HG03175 (cell line): ENCODE data around the gene AGBL4.
A peak's percentile ranks its signal among the peaks of the same experiment; 100 is the strongest.

Source experiments
- ATAC-seq: cut with Tn5 transposase; IDR thresholded peaks from one replicate; pipeline ENCODE4 v1.9.1; 2021; ENCODE audit warnings: mild to moderate bottlenecking, moderate library complexity; ENCODE audit not compliant: unreplicated experiment

AGBL4 gene

DNA sequence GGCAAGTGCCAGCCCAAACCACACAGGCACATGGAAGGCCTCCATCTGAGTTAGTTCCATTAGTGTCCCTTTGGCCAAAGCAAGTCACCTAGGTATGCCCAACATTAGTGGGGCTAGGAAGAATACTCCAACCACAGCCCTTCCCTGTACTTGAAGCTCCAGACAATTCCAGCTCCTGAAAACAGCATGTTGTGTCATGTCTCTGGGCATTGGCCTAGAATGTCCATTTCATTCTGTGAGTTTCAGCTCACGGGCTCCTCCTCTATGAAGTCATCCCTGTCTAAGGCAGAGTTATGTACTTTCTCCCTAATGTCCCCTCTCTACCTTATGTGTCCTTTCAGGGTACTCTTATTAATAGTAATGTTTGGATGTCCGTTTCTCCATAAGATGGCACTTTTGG is 1455.3 kb downstream of the AGBL4 start:
- ATAC-seq, result no peak

- ATAC-seq, result no peak
These were observed 1457.3 kb downstream of the AGBL4 start for GRCh38 chr1:48566492-48566891.

- no peak for ATAC-seq
These were observed 1460.7 kb downstream of the AGBL4 start for GRCh38 chr1:48563021-48563420.

DNA sequence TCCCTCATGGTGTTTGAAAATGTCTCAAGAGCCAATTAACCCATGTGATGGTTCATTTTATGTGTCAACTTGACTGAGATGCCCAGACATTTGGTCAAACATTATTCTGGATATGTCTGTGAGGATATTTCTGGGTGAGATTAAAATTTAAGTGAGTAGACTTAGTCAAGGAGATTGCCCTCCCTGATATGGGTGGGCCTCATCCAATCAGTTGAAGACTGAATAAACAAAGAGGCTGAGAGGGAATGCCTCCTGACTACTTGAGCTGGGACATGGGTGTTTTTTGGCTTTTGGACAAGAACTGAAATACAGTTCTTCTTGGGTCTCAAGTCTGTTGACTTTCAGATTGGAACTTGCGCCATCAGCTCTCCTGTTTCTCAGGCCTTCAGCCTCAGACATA is 1462.3 kb downstream of the AGBL4 start:
- ATAC-seq, result no peak

DNA sequence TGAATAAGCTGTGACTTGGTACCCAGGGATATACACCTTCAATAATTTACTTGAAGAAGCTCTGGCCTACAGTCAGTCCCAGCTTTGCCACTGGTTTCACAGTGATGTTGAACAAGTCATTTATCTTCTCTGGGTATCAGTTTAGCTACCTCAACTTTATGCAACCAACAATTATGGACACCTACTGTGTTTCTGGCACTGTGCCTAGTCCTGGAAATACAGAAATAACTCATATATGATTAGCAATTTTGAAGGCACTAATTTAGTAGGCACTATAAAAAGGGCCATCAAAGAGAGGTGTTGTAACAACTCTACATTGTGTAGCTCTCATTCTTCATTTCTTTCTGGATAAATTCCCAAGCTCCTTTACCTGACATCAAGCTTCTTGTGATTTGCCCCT is 1463.2 kb downstream of the AGBL4 start:
- no peak for ATAC-seq

- no peak for ATAC-seq
These were observed 1463.6 kb downstream of the AGBL4 start for GRCh38 chr1:48560116-48560515.

- no peak for ATAC-seq
These were observed 1465.4 kb downstream of the AGBL4 start for GRCh38 chr1:48558366-48558765.

DNA sequence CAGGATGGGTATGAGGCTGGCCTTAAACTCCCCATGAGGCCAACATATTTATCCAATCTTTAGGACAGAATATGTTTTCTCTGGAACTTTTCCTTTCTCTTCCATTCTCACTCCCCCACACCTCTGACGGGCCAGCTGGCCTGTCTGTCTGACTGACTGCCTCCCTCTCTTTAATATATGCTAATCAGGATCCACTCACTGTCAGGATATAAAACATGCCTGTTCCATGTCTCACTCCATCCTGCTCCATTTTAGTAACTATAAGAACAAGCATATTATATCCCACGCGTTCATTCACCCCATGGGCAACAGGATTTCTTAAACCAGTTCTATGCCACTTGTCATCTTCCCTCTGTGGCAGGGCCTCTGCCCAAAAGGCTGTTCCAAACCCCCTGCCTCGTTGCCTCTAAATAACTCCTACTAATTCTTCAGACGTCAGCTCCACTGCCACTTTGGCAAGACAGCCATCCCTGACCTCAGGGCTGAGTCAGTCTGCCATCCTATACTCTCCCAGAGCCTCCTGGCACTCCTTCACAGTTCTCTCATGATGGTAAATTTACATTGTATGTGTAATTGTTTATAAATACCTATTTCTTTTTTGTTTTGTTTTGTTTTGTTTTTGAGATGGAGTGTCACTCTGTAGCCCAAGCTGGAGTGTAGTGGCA is 1467.4 kb downstream of the AGBL4 start:
- ATAC-seq, result no peak

DNA sequence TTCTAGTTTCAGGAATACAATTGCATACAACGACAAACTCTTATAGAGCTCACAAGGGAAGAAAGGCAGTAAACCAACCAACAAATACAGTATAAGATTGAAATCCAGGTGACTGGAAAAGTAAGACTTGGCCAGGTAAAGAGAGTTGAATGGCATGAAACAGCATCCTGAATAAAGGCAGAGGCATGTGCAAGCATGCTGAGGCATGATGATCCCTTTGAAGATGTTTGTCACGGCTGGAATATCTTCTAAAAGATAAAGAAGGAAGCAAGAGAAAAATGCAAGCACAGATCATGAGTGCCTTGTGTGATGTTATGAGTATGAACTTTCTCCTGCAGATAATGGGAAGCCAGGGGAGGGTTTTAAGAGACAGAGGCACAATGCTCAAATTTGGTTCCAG is 1468.5 kb downstream of the AGBL4 start:
- ATAC-seq, result no peak

DNA sequence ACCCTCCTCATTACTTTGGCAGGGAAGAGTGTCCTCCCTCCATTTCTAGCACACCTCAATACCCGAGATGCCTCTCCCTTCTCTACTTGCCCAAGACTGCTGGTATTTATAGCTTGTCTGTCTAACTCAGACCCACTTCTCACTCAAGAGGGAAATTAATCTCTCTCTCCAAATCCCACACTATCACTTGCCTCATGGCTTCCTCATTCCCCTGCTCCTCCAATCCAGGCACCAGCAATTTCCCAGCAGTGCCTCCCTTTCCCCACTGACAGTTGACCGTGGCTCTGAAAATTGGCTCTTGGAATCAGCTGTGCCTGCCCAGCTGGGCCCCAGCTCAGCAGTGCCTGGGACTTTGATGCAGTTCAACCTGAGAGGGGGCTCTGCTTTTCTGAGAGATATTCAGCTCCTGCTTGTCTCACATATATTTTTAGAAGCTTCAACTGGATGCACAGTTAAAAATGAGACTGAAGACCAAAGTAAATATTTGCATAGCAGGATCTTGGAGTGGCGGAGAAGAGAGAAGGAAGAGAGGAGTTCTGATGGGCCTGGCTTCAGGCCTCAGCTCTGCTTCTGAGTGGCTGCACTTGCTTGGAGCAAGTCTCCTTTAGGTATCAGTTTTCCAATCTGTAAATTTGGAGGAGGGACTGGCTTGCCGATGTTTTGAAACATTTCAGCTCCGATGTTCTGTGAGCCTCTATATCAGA is 1470.7 kb downstream of the AGBL4 start:
- ATAC-seq, result no peak

DNA sequence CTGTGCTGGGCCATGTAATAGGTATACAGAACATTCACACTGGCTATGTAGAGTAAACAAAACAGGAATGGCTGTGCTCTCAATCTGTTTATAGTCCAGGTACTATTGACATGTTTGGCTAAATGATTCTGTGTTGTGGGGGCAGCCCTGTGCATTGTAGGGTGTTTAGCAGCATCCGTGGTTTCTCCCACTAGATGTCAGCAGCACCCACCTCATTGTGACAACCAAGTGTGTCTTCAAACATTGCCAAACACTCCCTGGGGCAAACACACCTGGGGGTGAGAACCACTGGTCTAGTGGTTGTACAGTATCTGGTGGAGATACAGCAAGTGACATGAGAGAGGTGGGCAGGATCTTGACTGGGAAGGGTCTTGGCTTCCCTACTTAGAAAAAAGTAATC is 1471.3 kb downstream of the AGBL4 start:
- ATAC-seq, result peak; percentile 56

DNA sequence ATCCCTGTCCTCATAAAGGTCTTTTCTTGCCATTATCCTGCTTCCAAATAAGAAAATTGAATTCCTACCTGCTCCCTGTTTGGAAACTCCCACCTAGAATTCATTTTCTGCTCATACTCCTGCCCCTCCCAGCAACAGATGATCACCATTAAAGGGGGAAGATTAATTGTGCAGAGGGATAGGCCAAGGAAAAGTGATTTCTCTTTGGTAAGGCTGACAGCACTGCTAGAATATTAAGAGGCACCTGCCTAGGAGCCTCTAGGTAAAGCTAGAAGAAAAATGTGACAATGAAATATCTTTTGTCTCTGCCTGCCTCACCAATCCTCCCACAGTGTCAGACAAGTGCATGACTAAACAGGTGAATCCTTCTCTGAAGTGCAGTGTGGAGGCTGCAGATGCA is 1474.8 kb downstream of the AGBL4 start:
- no peak for ATAC-seq

DNA sequence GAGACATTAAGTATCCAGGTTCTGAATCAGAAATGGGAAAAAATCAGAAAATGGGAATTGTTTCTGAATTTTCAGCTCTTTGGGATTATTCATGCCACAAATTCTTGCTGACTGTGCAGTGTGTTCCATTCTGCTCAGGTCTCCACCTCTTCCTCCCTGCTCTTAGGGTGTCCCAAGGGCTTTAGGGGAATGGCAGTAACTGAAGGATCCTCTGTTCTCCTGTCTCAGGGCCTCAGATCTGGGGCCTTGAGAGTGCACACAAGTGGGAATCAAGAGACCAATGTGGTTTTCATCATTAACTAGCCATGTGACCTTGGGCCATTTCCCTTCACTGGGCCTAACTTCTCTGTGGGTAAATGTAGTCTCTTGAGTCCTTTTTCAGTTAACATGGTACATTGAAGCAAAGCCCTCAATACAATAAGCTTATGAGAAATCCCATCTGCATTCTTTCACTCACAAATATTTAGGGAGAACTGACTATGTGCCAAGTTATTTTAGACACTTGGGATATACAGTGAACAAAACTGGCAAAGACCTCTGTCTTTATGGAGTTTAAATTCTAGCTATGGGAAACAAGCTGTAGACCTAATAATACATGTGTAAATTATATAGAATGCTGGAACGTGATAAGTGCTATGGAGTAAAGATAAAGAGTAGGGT is 1476.1 kb downstream of the AGBL4 start:
- no peak for ATAC-seq

DNA sequence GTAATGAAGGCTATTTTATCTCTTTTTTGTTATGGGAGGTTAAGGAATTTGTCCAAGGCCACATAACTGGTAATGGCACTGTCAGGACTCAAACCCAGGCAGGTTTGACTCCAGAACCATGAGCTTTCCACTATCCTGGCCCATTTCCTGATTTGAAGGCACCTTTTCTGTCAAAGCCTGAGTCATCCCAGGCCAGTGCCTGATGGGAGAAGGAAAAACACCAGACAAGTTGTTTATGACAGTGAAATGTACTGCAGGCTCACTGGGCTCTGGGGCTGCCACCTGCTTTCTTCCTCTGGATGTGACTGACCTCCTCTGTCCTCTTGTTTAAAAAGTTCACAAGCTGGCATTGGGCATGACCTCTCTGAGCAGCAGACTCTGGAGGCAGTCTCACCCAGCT is 1479.9 kb downstream of the AGBL4 start:
- no peak for ATAC-seq

DNA sequence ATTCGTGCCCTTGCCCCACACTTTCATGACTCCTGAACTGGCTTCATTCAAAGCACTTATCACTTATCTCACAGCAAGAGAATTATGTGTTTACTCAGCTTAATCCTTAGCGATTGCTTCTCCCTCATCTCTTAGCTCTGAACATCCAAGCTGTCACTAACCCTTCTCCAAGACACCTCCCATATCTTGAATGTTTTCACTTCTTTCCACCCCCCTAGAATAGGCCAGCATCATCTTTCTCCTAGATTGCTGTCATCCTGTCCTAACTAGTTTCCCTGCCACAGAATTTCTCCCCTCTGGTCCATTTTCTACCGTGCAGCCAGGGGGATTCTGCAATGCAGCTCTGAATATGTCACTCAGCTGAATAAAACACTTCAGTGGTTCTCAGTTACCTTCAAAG is 1483.2 kb downstream of the AGBL4 start:
- ATAC-seq, result no peak

- no peak for ATAC-seq
These were observed 1487.3 kb downstream of the AGBL4 start for GRCh38 chr1:48536477-48536876.

DNA sequence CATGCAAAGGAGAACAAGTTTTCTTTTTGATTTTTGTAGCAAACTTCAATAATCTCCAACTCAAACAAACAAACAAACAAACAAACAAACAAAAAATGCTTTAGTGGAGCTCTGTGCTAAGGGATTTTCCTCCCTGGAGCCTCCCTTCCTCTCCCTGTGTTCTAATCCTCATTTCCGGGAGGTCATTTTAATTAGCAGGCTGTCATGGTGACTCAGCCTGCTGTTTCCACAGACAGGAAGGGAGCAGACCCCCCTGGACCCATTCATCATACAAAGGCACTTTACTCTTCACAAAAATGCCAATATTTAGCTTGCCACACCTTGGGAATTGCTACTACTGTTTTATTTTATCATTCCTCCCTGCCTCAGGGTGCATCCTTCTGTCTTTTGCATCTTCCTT is 1490.8 kb downstream of the AGBL4 start:
- no peak for ATAC-seq

DNA sequence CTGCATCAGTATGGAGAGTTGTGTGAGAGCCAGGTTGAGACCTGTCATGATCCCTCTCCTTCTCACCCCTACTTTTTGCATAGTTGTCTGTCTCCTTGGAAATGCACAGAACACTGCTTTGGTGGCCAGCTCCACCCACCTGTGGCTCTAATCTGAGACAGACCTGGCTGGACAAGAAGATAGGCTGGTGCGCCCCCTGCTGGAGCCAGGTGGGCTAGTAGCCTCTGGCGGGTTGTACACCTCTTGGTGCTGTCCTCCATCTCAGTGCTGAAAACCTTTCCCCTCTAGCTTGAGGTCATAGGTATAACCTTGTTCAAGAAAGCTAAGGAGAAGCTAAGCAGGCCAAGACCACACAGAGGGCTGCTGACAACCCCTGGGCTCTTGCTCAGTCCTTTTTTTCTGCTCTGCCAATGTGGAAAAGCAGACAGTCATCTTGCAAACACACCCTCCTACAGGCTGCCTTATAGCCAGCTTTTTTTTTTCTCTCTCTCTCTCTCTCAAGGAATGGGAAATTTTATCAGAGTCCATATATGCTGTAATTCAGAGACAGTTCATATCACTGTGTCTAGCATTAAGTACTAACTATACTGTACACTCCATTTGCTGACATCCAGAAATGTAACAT is 1492.9 kb downstream of the AGBL4 start:
- ATAC-seq, result peak; percentile 93

DNA sequence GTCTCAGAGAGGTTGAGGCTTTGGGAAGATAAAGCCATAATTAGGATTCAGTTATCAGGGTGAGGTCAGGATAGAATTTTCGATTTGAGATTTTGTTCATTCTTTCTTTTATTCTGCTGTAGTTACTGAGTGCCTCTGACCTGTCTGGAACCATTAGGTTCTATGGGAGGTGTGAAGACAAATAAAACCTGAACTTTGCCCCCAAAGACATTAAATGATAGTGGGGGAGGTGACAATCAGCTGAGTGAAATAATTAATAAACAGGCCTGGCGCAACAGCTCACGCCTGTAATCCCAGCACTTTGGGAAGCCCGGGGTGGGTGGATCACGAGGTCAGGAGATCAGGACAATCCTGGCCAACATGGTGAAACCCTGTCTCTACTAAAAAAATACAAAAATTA is 1496.7 kb downstream of the AGBL4 start:
- ATAC-seq, result no peak

DNA sequence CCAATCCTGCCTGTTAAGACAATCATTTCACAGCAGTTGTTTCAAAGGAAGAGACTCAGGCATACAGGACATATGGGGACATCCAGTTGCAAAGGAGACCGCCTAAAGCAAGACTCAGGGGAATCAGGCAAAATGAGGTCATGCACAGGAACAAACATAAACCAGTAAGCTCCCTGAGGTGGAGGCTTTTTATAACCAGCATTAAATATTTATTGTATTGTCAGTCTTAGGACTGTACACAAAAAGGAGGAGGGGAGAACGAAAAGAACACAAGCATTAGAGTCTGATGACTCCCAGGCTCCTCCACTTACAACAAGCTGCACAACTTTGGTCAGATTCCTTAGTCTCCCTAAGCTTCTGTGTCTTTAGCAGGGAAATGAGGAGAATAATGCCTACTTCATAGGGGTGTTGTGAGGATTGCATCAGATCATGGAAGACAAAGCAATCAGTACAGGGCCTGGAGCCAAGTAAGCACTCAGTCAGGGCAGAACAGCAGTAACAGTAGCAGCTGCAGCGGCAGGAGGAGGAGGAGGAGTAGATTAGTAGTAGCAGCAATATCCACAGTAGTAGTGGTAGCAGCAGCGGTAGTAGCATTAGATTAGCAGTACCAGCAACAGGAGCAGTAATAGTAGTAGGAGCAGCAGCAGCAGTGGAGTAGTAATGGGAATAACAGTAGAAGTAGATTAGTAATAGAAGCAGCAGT is 1497.6 kb downstream of the AGBL4 start:
- no peak for ATAC-seq

DNA sequence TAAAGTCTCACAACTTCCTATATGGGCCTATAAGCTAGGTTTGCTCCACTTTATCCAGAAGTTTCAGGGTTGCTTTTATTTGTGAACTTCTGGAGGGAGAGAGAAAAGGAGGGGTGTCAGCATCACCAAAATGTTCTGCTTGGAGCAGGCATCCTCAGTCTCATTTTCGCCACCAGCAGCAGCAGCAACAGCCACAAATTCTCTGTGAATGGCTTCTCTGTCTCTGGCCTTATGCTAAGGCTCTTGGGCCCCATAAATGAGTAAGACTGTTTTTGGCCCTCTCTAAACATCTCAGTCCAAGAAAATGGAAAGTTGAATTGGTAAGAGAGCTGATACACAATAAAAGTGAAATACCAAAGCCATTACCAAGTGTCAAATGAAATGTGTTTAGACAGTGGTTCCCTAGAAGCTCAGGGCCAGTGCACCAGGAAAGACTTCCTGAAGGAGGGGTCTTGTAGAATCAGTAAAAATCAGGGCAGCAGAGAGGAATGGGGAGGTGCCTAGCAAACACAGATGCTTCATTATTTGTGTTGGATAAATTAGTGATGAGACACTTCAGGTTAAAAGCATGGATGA is 1498.8 kb downstream of the AGBL4 start:
- no peak for ATAC-seq
